AG08395 (cell line): Measurements from ENCODE around the gene KIF26A.

Experiments used
- DNase-seq: peaks from one replicate; pipeline ENCODE4 v3.0.0; 2012; ENCODE audit warnings: mixed read lengths, low spot score

The KIF26A gene

DNA sequence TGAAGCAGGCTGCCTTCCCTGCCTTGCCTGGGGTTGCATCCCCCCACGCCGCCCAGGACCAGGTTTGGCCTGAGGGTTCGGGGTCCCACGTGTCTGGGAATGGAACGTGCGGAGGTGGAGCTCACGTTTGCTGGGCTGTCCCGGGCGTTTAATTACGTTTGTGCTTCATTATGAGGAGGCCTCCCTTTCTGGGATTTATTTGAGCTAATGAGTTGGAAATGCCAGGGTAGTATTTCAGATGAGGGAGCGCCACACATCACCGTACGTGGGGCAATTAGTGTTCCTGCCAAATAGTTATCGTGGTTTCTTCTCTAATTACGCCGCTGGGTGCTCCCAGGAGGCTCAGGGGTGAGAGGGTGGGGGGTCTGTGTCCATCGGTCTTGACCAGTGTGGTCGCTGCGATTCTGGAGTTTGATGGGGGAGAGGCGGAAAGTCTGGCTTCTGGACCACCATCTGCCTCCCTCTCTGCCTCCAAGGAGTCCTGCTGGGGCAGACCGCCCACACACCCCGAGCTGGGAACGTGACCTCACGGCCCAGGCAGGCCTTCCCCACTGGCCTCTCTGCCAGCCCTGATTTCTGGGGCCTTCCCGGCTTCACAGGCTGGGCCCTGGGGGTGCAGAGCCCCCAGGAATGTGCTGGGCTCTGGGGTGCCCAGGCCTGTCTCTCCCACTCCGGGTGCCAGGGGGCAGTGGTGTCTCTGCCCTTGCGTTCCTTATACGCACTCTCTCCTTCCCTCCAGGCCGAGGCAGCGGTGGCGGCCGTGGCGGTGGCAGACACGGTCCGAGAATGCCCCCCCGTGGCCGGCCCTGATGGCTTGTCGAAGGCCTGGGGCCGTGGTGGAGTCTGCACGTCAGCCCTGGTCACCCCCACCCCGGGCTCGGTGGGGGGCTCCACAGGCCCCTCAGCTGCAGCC is 18.9 kb downstream of the KIF26A start:
- no peak for DNase-seq

DNA sequence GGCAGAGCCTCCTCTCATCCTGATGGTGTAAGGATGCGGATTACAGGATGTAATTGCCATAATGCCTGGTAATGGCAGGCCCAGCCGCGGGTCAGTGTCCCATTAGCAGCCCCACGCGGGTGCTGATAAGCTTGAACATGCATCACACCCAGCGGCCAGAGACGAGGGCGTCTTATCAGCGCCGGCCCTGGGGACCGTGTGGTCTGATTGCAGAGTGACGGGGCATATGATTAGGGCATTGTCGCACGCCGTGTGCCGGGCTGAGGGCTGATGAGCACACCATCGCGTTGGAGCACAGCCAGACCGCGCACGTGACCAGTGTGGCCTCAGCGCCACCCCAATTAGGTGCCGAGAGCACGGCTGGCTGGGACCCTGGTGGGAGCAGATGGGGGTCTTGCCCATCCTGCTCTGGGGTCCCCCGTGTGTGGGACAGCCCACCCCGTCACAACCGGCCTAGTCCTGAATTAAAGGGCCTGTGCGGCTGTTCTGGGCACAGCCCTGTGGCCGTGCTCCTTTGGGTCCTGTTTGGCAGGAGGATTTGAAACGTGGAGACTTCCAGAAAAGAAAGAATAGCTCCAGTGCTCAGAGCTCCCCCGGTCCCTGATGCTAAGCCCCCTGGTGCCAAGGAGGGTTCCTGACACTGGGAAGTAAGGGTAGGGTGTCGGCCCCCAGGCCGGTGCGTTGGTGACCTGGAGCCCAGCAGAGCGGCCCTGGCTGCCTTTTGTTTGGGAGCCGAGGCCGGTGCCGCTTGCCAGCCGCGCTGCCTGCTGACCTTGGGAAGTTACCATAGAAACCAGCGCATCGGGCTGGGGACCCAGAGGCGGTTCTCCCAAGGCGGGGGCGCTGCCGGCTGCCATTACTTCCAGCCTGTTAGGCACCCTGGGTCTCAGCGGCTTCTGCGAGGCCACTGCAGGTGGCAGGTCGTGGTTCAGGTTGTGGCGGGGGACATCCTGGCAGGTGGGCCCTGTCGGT is 20.7 kb downstream of the KIF26A start:
- DNase-seq = no peak

GRCh38 chr14:104159990-104160389 is 21.6 kb downstream of the KIF26A start:
- DNase-seq = no peak

- no peak for DNase-seq
These were observed 23.4 kb downstream of the KIF26A start for GRCh38 chr14:104161602-104162367.

GRCh38 chr14:104162495-104162894 is 24.1 kb downstream of the KIF26A start:
- no peak for DNase-seq

DNA sequence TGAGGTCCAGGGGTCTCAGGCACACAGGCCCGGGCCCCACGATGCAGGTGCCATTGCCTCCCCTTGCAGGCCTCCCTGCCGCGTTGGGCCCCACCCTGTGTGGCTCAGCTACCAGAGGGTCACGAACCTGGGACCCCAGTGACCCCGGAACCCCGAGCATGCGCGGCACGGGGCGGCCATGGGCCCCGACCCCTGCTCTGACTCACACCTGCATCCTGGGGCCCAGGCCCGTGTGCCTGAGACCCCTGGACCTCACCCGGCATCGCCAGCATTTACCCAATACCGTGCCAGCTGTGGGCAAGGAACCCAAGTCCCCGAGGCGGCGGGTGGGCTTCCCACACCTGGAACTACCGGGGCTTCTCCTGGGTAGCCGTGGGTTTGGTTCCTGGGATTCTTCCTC is 25.2 kb downstream of the KIF26A start:
- DNase-seq = no peak

DNA sequence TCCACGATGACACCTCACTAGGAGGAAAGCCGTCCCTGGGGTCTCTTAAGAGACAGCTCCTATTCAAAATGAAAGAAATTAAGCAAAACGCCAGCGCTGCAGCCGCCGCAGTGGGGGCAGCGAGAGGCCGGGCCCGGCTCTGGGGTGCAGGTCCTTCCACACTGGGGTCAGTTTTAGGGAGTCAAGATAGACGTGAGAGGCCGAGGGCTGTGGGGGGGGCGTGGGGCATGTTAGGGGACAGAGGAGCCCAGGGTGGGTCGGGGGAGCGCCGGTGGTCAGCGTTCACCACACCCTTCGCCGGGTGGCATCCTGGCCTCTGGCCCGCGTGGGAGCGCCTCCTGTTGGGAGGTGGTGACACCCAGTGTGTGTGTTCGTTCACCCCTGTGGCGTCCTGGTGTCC is 25.7 kb downstream of the KIF26A start:
- no peak for DNase-seq

DNA sequence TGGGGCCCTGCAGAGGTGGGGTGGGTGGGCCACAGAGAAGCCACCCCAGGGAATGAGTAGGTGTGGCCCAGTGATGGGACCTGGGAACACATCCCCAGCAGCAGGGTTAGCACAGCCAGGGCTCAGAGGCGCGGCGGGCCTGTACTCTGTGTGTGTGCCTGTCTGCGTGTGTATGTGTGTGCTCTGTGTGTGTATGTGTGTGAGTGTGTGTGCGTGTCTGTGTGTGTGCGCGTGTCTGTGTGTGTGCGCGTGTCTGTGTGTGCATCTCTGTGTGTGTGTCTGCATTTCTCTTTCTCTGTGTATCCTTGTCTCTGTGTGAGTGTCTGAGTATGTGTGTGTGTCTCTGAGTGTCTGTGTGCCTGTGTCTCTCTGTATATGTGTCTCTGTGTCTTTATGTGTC is 26.1 kb downstream of the KIF26A start:
- DNase-seq = no peak

DNA sequence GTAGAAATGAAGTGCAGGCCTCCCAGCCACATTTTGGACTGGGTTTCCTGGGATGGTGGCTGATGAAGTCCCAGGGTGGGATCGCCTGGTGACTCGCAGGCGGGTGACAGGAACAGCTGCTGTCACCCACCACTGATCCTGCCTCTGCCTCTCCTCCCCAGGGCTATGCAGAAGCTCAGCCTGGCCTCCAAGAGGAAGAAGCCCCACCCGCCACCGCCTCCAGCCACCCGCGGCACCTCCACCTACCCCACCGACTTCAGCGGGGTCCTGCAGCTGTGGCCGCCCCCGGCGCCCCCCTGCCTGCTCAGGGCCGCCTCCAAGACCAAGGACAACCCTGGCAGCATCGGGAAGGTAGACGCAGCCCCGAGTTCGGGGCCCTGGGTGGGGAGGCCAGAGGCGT is 28.3 kb downstream of the KIF26A start:
- no peak for DNase-seq

GRCh38 chr14:104168603-104169002 is 30.2 kb downstream of the KIF26A start:
- no peak for DNase-seq

- no peak for DNase-seq
These were observed 30.8 kb downstream of the KIF26A start for GRCh38 chr14:104169005-104169698.

GRCh38 chr14:104169699-104170479 is 31.5 kb downstream of the KIF26A start:
- no peak for DNase-seq

DNA sequence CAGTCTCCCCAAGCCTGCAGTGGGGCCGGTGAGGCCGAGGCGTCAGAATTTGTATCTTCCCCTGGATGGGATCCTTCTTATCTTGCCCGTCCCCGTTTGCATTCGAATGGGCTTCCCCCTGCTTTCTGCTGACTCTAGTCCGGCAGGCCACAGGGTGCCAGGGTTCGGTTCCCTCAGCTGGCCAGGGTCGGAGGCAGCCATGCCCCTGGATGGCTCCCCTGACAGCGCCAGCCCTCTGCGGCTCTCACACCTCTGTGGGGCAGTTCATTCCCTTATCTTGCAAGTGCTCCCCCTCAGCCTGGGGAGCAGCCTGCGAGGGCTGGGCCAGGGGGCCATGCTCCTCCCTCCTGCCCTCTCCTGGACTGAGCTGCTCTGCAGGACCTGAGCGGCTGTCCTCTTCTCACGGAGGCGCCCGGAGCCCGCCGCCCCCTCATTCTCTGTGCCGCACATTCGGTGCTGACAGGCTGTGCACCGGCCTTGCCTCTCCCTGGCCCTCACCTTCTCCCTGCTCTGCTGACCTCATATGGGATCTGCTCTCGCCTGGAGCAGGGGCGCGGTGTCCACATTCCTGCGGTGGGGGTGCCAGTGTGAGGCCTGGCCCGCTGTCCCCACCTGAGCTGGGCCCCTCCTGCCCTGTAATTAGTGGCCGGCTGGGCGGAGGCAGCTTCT is 32.8 kb downstream of the KIF26A start:
- DNase-seq = no peak

- DNase-seq = no peak
These were observed 33.5 kb downstream of the KIF26A start for GRCh38 chr14:104171895-104172294.

- no peak for DNase-seq
These were observed 34.0 kb downstream of the KIF26A start for GRCh38 chr14:104172349-104172748.

DNA sequence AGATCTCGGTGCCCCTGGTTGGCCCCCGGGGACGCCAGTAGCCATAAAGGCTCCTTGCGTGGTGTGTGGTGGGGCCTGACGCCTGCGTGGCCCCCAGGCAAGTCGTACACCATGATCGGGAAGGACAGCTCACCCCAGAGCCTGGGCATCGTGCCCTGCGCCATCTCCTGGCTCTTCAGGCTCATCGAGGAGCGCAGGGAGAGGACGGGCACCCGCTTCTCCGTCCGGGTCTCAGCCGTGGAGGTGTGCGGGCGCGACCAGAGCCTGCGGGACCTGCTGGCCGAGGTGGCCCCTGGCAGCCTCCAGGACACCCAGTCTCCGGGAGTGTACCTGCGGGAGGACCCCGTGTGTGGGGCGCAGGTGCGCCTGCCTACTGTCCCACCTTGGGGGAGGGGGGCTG is 34.5 kb downstream of the KIF26A start:
- DNase-seq = no peak

DNA sequence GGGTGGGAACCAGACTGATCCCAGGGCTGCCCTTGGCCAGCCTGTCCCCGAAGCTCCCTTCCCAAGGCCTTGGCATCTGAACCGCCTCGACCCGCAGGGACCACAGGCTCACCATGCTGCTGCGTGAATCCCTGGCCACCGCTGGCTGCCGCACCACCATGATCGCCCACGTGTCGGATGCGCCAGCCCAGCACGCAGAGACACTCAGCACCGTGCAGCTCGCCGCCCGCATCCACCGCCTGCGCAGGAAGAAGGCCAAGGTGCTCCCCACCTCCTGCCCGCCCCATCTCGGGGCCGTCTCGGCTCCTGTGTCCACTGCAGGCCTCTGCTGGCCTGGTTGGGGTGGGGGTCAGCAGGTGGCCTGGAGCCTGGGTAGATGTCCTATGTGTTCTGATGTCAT is 35.7 kb downstream of the KIF26A start:
- no peak for DNase-seq

DNA sequence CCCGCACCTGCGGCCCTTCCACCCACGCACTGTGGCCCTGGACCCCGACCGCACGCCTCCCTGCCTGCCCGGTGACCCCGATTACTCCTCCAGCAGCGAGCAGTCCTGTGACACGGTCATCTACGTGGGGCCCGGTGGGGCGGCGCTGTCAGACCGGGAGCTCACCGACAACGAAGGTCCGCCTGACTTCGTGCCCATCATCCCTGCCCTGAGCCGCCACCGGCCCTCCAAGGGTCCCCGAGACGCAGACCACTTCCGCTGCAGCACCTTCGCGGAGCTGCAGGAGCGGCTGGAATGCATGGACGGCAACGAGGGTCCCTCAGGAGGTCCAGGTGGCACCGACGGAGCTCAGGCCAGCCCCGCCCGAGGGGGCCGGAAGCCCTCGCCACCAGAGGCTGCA is 36.7 kb downstream of the KIF26A start:
- no peak for DNase-seq

DNA sequence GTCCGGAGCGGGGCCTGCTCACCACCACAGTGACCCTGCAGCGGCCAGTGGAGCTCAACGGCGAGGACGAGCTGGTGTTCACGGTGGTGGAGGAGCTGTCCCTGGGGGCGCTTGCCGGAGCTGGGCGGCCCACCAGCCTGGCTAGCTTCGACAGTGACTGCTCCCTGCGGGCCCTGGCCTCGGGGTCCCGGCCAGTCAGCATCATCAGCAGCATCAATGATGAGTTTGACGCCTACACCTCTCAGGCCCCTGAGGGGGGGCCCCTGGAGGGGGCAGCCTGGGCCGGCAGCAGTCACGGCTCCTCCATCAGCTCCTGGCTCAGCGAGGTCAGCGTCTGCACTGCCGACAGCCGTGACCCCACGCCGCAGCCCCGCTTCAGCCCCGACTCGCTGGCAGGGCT is 37.4 kb downstream of the KIF26A start:
- no peak for DNase-seq

DNA sequence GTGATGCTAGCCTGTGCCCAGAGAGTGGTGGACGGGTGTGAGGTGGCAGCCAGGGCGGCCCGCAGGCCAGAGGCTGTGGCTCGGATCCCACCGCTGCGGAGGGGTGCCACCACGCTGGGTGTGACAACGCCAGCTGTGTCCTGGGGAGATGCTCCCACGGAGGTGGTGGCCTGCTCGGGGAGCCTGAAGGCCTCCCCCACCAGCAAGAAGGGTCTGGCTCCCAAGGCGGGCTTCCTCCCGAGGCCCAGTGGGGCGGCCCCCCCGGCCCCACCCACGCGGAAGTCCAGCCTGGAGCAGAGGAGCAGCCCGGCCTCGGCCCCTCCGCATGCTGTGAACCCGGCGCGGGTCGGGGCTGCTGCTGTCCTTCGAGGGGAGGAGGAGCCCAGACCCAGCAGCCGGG is 38.2 kb downstream of the KIF26A start:
- no peak for DNase-seq
